Superior temporal gyrus (tissue), 1 donor: ENCODE measurements around the gene SMIM38.

Experiments used
- DNase-seq: peaks from one replicate; pipeline ENCODE4 v3.0.0-alpha.2; 2016; ENCODE audit errors: extremely low spot score

SMIM38 gene

DNA sequence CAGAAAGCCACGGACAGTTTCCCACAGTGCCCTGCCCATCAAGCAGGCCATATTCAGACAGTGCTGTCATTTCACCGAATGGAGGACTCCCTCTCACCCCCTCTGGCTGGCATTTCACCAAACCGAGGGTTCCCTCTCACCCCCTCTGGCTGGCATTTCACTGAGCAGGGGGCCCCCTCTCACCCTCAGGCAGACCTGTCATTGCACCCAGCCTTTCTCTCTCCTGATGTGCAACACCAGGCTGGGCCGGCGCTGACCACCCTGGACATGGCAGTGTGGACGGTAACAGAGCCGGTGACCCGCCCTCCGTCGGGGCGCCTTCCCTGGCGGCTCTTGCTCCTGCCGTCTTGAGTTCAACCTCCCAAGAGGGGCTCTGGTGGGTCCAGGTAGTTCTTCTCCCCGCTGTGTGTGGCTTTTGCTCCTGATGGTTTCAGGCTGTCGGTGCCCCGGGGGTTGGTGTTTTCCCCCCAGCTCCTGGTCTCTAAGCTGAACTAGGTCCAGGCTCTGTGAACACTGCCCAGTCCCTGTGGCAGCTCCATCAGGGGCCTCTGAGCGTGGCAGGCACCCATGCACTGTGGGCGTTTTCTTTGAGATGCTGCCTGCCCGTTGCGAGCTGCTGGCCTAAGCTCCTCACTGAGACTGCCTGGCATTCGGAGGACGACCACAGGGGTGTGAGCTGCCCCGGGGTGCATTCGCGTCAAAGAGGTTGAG, 46.9 kb downstream of the SMIM38 start:
- DNase-seq = no peak

DNA sequence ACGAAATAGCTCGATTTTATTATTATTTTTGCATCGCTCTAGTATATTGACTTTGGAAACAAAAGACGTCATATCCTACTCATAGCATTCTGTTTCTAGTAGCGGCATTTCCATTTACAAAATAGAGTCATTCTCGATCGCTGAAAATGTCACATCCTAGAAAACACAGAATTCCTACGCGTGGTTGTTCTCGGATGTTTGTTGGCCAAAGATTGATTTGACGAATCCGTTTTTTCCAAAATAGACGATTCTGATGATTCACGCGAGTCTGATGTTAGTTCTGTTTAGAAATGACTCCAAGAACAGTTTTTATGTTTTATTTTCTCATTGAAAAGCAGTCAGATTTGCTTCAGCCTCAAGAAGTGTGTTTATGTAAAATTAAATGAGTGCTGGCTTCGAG, 47.6 kb downstream of the SMIM38 start:
- no peak for DNase-seq

DNA sequence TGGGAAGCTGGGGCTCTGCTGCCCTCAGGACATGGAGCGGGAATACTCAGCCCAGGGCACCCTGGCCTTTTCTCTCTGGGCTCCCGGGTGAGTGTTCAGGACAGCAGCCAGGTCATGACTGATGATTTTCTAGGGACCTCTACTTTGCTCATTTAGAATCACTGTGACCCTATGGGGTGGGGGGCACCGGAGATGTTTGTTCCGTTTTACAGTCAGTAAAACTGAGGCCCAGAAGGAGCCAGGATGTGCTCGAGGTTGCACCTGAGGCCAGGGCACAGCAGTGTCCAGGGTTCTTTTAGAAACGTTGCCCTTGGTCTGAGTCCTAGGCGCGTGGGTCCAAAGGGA, 48.1 kb downstream of the SMIM38 start:
- DNase-seq = no peak

DNA sequence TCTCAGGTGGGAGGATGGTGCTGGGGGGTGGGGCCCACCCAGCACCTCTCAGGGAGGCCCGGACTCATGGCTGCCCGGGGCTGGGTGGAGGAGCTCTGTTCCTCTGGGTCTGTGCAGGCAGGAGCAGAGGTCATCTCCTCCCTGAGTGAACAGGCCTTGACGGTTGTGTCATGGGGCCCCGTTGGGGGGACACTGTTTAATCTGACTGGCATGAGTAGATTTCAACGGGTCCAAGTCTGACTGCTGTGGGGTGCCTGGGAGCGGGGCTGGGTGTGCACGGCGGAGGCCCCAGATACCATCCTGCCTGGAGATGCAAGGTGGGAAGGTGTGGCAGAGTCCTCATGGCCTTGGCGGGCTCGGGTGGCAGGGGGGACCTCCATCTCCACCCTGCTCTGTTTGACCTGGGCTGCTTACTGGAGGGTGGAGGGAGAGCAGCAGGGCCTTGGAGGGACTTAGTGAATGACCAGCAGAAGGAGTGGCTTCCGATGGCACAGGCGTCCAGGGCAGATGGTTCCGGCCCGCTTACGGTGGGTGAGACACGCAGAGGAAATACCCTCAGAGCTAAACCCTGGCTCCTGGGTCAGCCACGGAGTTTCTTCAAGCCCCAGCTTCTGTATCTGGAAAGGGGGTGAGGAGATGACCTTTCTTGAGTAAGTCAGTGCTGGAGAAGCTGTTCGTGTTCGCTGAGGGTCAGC, 48.7 kb downstream of the SMIM38 start:
- no peak for DNase-seq

DNA sequence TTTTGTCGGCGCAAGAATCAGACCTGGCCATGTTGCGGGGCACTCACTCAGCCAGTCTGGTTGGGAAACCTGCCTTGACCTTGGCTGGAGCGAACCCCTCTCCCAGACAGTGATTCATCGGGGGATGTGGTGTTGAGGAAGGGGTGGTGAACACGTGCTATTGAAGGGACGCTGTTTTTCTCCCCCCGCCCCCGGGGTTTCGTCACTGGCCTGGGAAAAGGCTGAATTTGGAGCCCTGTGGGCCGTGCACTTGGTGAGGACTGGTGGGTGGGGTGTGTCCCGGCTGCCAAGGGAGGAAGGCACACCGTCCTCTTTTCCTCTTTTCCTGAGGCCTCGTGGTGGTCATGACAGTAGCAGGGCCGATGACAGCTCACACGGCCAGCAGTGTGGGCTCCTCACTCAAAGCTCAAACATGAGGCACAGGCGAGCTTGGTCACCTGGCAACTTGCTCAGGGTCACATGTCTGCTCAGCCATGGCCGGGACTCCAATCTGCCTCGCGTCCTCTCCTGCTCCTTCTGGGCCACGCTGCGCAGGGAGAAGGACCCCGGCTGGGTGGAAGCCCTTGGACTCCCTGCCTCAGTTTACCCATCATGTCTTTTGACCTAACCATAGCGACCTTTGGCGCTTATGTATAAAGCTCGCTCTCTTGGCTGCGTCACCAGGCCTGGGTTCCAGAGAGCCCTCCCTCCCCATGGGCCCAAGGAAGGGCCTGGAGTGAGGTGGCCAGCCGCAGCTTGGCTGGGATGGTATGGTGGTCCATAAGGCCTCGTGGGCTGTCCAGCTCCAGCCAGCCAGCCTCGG, 49.4 kb downstream of the SMIM38 start:
- DNase-seq = no peak
